ENCODE results near the gene GPR37L1.
"Not testable (repeated sequence)": the region's sequence is repeated elsewhere in the genome, so short reads cannot be mapped to it uniquely, and the experiment has no call there.

GPR37L1 gene

GRCh38 chr1:202133001-202133400 lies 10.3 kb downstream of the GPR37L1 start:
- no peak for DNase-seq (ENCODE audit: low read depth in 2 of 3, low spot score in 1 of 3)

GRCh38 chr1:202133496-202133895 lies 10.8 kb downstream of the GPR37L1 start:
- no peak for DNase-seq (ENCODE audit: low read depth in 2 of 3, low spot score in 1 of 3)

GRCh38 chr1:202133989-202134388 lies 11.3 kb downstream of the GPR37L1 start:
- no peak for DNase-seq (ENCODE audit: low read depth in 2 of 3, low spot score in 1 of 3)

GRCh38 chr1:202134645-202135172 lies 12.0 kb downstream of the GPR37L1 start:
- no peak for DNase-seq (ENCODE audit: low read depth in 2 of 3, low spot score in 1 of 3)

GRCh38 chr1:202135221-202135721 lies 12.6 kb downstream of the GPR37L1 start:
- DNase-seq (ENCODE audit: low read depth in 2 of 3, low spot score in 1 of 3) = no peak

GRCh38 chr1:202140833-202141232 lies 18.1 kb downstream of the GPR37L1 start:
- no peak for DNase-seq (ENCODE audit: low read depth in 2 of 3, low spot score in 1 of 3)

- DNase-seq (ENCODE audit: low read depth in 2 of 3, low spot score in 1 of 3) = not testable (repeated sequence)
Observed at GRCh38 chr1:202141468-202141867, 18.8 kb downstream of the GPR37L1 start.

GRCh38 chr1:202143011-202143767 lies 20.5 kb downstream of the GPR37L1 start:
- no peak for DNase-seq (ENCODE audit: low read depth in 2 of 3, low spot score in 1 of 3)

GRCh38 chr1:202143768-202144401 lies 21.2 kb downstream of the GPR37L1 start:
- DNase-seq (ENCODE audit: low read depth in 2 of 3, low spot score in 1 of 3) = no peak

- DNase-seq (ENCODE audit: low read depth in 2 of 3, low spot score in 1 of 3) = peak; percentile 37 to 68 (median 59)
Observed at GRCh38 chr1:202144402-202145067, 21.8 kb downstream of the GPR37L1 start, which contains the start of gene ARL8A. ARL8A (minus strand) TSS chr1:202144737; CDS start chr1:202144572, 165 bp downstream.

GRCh38 chr1:202145068-202145743 lies 22.5 kb downstream of the GPR37L1 start:
- DNase-seq (ENCODE audit: low read depth in 2 of 3, low spot score in 1 of 3) = peak in 1 of 3 donors; percentile 29

GRCh38 chr1:202145744-202146140 lies 23.0 kb downstream of the GPR37L1 start:
- DNase-seq (ENCODE audit: low read depth in 2 of 3, low spot score in 1 of 3) = not testable (repeated sequence)

- DNase-seq (ENCODE audit: low read depth in 2 of 3, low spot score in 1 of 3) = no peak
Observed at GRCh38 chr1:202146279-202146678, 23.6 kb downstream of the GPR37L1 start.

GRCh38 chr1:202146993-202147392 lies 24.3 kb downstream of the GPR37L1 start:
- DNase-seq (ENCODE audit: low read depth in 2 of 3, low spot score in 1 of 3) = no peak

- DNase-seq (ENCODE audit: low read depth in 2 of 3, low spot score in 1 of 3) = no peak
Observed at GRCh38 chr1:202148391-202148790, 25.7 kb downstream of the GPR37L1 start.

GRCh38 chr1:202149566-202149965 lies 26.8 kb downstream of the GPR37L1 start:
- DNase-seq (ENCODE audit: low read depth in 2 of 3, low spot score in 1 of 3) = no peak

GRCh38 chr1:202150187-202150586 lies 27.5 kb downstream of the GPR37L1 start:
- no peak for DNase-seq (ENCODE audit: low read depth in 2 of 3, low spot score in 1 of 3)

- no peak for DNase-seq (ENCODE audit: low read depth in 2 of 3, low spot score in 1 of 3)
Observed at GRCh38 chr1:202150602-202151001, 27.9 kb downstream of the GPR37L1 start.

GRCh38 chr1:202151045-202151444 lies 28.3 kb downstream of the GPR37L1 start:
- DNase-seq (ENCODE audit: low read depth in 2 of 3, low spot score in 1 of 3) = no peak

- DNase-seq (ENCODE audit: low read depth in 2 of 3, low spot score in 1 of 3) = no peak
Observed at GRCh38 chr1:202152399-202152798, 29.7 kb downstream of the GPR37L1 start.

- DNase-seq (ENCODE audit: low read depth in 2 of 3, low spot score in 1 of 3) = no peak
Observed at GRCh38 chr1:202153284-202153683, 30.6 kb downstream of the GPR37L1 start.

Data from stimulated activated CD4-positive, alpha-beta T cell treated with anti-CD3 and anti-CD28 coated beads, Interleukin-12 subunit alpha, Interleukin-12 subunit beta, amount 100 ng/mL, for 48 hours (primary cell).